RCC 7860 (cell line): ENCODE data around the gene MAPKAPK3.

ENCODE experiments used
- DNase-seq: peaks from one replicate; pipeline ENCODE4 v3.0.0-alpha.2; 2015; ENCODE audit warnings: low spot score
- FAIRE-seq: peaks from 2 replicates; lab custom pipeline; 2012; peaks lifted over from hg19 to GRCh38; lab: Jason Lieb, UNC

The MAPKAPK3 gene

DNA sequence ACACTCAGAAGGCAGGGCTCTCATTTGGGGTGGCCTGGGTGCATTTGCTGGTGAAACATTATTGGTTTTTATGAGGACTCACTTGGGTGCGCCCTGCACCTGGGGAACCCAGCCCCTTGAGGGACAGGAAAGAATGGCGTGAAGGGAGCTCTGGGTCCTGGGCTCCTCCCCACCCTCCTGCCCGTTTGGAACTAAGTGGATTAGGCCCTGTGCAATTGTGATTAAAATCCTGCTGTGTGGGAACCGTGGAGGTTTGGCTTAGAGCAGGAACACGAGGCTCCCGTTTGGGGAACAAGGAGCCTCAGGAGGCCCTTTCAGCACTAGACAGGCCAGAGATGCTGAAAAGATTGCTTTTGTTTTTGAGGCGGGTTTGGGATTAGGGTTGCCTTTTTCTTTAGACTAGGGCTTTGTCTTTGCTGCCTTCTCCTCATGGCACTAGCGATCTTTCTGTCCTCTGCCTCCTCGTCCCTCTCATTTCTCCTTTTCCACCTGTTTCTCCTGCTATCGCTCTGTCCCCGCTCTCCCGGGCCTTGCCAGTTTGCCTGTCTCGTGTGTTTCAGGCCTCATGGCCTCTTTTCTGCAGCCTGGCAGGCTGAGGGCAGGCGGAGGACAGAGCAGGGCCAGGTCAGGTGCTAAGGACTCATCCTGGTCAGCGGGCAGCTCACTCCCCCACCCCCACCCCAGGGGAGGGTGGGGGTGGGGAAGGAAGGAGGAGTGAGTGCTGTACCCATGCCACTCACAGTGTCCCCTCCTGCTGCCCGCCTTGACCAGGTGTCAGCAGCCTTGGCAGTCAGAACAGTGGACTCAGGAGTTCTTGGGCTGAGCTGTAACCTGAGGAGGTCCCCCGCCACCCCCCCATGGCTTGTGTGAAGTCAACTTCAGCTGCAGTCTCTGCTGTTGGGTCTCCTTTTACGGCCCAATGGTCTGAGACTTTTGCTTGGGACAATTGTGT, 8.6 kb downstream of the MAPKAPK3 start:
- no peak for FAIRE-seq
- DNase-seq: no peak

DNA sequence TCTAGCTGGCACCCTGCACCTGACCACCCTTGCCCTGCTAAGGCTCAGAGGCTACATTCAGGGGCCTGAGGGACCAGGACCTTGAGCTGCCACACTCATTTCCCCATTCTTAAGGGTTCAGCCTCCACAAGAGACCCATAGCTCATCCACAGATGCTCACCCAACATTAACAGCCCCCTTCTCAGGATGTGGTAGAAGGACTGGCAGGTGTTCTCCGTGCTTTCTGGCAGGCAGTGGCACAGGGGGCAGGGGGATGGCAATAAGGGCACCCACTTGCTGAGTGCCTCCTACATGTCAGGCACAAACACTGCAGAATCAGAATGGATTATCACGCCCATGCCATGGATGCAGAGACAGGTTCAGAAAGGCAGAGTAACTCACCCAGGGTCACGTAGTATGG, 9.4 kb downstream of the MAPKAPK3 start:
- DNase-seq: no peak
- FAIRE-seq: no peak

GRCh38 chr3:50627407-50628051, 10.6 kb downstream of the MAPKAPK3 start:
- FAIRE-seq: peak; percentile 88
- DNase-seq: peak; percentile 96

DNA sequence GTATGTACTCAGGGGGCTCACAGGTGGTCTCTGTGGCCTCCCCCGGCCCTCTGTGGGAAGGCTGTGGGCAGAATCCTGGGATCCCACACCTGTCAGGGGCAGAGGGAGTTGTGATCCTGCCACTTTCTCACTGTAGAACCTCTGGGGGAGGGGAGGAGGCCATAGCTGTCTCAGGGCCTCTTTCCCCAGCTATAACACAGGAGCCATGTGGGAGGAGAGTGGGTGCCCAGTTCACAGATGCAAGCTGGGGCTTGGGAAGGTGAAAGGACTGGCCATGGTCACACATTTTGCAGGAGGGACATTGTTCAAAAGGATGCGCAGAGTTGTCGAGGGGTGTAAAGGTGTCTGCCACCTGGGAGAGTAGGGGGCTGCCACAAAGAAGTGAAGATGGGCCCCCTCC, 11.7 kb downstream of the MAPKAPK3 start:
- no peak for DNase-seq
- FAIRE-seq: no peak

DNA sequence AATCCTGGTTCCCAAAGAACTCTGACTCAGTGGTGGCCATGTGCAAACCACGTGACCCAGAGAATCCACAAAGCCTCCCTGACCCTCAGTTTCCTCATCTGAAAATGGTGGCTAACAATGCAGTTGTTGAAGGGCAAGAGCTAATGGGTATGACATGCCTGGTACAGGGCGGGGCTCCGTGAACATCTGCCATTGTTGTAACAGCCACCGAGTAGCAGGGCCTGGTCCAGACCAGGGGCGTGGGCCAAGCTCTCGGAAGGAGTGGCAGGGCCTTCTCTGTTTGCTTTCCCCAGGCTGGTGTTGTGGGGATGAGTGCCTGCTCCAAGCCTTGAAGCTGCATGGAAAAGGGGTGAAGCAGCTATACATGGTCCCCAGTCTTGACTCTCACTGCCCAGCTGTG, 13.4 kb downstream of the MAPKAPK3 start:
- DNase-seq (no peak), FAIRE-seq (no peak)

DNA sequence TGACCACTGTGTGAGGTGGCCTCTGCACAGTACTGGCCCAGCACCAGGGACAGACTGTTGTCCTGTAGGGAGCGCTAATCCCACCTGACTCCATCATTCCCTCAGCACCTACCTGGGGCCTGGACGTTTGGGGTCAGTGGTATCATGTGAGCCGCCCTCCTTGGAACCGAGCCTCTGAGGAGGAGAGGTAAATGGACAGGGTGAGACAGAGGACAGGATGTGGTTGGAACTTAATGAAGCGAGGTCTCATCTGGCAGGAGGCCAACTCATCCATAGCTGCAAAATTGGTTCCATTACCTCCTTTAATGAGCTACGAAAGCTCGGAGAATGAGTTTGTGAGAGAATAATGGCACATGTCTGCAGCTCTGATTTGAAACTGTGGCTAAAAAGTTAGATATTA, 13.9 kb downstream of the MAPKAPK3 start:
- peak; percentile 68 for DNase-seq

DNA sequence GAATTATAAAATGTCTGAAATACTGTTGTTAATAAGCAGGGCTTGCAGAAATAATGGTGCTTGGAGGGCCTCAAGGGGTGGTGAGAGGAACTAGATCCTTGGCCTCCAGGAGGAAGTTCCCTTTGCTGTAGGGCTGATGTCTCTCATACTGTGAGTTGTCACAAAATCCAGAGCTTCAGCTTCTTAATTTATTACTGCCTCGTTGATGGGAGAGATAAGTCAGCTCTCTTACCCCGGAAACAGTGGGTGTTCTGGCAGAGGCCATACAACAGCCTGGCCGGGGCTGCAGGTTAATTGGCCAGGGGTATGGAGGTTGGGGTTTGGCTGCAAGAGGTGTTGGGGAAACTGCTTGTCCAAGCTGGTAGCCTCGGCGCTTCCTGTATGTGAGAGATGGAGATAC, 15.5 kb downstream of the MAPKAPK3 start:
- DNase-seq (no peak), FAIRE-seq (no peak)

More for the DNA sequence above, 13.9 kb downstream of the MAPKAPK3 start:
- peak; percentile 85 for FAIRE-seq

GRCh38 chr3:50633230-50633790, 16.4 kb downstream of the MAPKAPK3 start:
- no peak for DNase-seq
- no peak for FAIRE-seq

GRCh38 chr3:50635066-50635465, 18.1 kb downstream of the MAPKAPK3 start:
- FAIRE-seq (no peak), DNase-seq (no peak)

DNA sequence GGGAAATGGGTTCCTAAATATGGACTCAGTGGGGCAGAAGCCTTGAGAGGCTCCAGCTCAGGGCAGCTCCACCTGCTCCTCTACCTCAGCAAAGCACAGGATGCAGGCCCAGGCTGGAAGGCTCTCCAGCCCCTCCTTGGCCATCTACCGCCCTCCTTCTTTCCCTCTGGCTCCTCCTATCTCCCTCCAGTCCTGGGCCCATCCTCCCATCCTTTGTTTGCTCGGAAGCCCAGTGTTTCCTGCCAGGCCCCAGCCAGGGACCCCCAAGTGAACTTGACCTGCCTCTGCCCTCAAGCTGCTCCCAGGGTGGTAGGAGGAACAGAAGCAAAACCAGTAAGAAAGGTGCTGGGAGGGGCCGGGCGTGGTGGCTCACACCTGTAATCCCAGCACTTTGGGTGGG, 20.1 kb downstream of the MAPKAPK3 start:
- DNase-seq (no peak), FAIRE-seq (no peak)

DNA sequence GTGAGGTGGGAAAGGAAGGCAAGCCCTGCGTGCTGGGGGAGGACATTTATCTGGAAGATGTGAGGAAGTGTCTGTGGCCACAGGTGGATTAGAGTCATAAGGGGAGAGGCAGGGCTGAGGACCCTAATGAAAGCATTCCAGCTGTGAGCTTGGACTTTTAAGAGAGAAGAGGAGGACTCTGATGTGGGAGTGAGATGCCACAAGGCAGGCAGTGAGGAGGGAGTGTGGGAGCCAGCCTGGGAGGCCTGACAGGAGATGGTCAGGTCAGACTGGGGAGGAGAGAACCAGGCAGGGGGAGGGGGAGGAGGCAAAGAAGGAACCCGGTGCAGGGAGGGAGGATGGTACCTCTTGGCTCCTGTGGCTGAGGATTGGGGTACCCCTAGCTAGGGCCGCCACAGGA, 21.0 kb downstream of the MAPKAPK3 start:
- no peak for FAIRE-seq
- DNase-seq: no peak

- FAIRE-seq: peak; percentile 70
These were observed 22.1 kb downstream of the MAPKAPK3 start for GRCh38 chr3:50639055-50639494.

GRCh38 chr3:50642382-50642781, 25.4 kb downstream of the MAPKAPK3 start:
- DNase-seq (no peak), FAIRE-seq (no peak)

More at GRCh38 chr3:50639055-50639494, 22.1 kb downstream of the MAPKAPK3 start:
- peak; percentile 73 for DNase-seq

DNA sequence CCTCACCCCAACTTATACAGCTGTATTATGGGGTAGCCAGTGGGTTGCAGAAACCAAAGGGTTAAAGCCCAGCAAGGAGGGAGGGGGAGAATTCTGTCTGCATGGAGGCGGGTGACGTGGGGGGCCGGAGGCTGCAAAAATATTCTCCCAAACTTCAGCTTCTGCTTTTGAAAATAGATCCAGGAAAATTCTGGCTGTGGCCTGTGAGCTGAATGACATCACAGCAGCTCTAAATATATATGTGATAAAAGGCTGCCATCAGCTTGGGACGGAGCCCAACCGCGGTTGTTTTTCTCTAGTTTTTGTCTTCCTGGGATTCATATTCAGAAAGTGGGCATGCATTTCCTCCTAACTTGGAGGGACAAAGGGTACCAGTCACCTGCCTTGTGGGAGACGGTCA, 27.6 kb downstream of the MAPKAPK3 start:
- FAIRE-seq (no peak), DNase-seq (no peak)

- FAIRE-seq: no peak
These were observed 28.4 kb downstream of the MAPKAPK3 start for GRCh38 chr3:50645378-50645777.

DNA sequence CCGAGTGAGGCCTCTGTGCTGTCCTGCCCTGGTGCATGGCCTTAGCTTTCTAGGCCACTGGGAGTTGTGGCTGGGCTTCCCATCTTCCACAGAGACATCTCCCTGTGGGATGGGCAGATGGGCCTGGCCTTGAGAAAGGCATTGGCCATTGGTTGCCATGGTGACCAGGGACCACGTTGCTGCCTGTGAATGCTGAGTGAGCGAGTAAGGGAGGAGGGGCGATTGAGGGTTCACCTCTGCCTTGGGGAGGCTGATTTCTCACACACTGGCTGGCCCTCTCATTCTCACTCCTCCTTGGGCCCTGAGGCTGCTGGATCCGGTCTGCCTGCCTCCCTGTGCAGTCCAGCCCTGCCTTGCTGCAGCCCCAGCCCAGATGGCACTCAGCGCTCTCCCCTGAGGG, 31.4 kb downstream of the MAPKAPK3 start:
- DNase-seq: no peak
- no peak for FAIRE-seq

More at GRCh38 chr3:50645378-50645777, 28.4 kb downstream of the MAPKAPK3 start:
- no peak for DNase-seq

- FAIRE-seq: no peak
- DNase-seq: no peak
These were observed 32.0 kb downstream of the MAPKAPK3 start for GRCh38 chr3:50648944-50649343.

DNA sequence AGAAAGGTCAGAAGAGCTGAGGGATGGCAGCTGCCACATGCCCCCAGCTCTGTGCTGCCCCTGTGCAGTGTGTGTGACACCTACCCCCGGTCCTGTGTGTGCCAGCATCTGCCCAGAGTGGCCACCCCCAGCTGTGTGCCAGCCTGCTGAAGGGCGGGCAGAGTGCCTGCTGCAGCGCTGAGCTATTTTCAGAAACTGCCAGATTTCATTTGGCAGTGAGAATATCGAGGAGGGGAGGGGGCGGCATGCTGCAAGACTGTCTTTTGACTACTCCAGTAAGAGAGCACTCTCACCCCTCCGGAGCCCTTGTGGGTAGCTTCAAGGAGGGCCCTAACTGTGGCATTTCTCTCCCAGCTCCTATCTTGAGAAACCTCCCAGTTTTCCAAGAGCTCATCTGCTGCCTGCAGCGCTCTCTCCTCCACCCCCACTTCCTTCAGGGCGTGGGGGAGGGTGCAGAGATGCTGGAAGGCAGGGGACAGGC, 32.5 kb downstream of the MAPKAPK3 start:
- DNase-seq (no peak), FAIRE-seq (no peak)

- no peak for FAIRE-seq
- no peak for DNase-seq
These were observed 33.1 kb downstream of the MAPKAPK3 start for GRCh38 chr3:50650018-50650417.

- no peak for DNase-seq
- FAIRE-seq: no peak
These were observed 34.5 kb downstream of the MAPKAPK3 start for GRCh38 chr3:50651445-50651844.

DNA sequence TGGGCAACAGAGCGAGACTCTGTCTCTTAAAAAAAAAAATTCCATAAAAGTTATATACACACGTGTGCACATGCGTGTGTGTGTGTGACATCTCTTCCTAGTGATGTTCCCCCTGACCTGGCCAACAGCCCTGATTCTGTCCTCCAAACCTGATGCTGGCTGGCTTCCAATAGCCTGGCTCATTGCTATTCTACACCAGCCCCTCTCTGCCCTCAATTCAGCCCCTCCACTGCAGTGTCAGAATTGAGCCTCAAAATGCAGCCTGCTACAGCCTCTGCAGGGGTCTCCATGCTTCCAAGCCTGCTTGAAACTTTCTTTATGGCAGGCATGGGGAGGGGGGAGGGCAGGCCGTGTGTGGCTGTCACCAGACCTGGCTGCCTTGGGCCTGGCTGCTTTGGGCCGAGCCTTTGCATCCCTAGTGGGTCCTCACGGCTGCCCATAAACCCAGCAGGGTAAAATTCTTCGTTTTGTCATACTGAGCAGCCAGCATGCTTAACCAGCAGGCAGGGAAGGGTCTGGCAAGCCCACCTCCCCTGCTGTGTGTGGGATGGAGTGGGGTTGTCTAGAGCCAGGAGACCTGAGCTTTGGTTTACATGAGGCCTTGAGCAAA, 35.1 kb downstream of the MAPKAPK3 start:
- no peak for FAIRE-seq
- no peak for DNase-seq
